Activated CD8-positive, alpha-beta memory T cell treated with anti-CD3 and anti-CD28 coated beads, Interleukin-2, amount 50 U/mL, for 4 hours (primary cell): ENCODE results near the gene DCC.

Source experiments
- DNase-seq: peaks from one replicate; pipeline ENCODE4 v3.0.0-alpha.2; 2020

Gene DCC

DNA sequence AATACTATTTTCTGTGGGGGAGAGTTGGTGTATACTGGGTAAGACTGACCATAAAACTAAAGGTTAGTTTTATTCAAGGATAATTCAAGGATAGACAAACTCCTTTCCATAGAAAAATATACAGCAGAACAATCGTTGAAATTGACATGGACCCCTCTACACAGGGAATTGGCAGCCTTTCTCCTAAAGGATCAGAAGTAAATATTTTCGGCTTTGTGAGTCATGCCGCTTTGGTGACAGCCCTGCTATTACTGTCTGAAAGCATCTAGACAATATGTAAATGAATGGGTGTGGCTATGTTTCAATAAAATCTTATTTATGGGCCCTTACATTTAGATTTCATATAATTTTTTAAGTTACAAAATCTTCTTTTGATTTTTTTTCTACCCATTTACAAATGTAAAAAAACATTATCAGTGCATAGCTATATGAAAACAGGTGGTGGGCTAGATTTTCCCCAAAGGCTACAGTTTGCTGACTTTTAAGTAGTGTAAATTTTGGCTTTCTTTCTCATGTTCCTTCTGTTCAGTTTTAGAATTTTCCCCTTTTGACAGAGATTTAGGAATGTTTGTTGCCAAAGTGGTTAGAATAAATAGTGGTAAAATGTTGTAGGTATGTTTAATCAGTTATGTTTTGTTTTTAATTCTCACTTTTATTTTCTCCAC is 270.6 kb downstream of the DCC start:
- DNase-seq: no peak

- DNase-seq: no peak
Observed at GRCh38 chr18:52612406-52612805, 272.4 kb downstream of the DCC start.

DNA sequence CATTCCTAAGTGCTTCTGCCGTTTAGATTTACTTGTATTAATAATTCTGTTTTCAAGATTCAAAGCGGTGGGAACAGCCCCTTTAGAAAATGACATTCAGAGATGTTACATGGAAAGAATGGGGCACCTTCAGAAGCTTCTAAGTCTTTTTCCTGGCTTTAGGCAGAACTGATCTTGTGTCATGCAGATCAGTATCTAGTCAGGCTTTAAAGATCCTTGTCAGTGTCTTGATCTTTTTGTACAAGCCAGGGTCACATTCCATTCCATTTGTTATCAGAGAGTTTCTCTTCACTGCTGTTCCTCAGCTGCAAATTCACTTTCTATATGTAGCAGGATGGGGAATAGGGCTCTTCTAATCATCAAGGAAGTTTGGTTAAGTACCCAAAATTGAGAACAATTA is 275.3 kb downstream of the DCC start:
- no peak for DNase-seq

- DNase-seq: no peak
Observed at GRCh38 chr18:52615943-52616342, 275.9 kb downstream of the DCC start.

- no peak for DNase-seq
Observed at GRCh38 chr18:52617931-52618330, 277.9 kb downstream of the DCC start.

- no peak for DNase-seq
Observed at GRCh38 chr18:52620926-52621439, 281.0 kb downstream of the DCC start.

DNA sequence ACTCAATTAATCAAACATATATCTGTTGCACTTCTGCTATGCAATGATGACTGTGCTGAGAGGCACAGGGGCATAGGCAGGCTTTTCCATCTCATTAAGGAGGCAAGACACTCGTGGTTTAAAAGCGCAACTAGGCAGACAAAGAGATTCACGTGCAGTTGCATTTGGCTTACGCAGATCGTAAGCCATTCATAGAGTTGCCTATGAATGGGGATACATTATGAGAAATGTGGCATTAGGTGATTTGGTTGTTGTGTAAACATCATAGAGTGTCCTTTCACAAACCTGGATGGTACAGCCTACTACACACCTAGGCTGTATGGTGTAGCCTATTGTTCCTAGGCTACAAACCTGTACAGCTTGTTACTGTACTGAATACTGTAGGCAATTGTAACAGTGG is 284.7 kb downstream of the DCC start:
- no peak for DNase-seq

DNA sequence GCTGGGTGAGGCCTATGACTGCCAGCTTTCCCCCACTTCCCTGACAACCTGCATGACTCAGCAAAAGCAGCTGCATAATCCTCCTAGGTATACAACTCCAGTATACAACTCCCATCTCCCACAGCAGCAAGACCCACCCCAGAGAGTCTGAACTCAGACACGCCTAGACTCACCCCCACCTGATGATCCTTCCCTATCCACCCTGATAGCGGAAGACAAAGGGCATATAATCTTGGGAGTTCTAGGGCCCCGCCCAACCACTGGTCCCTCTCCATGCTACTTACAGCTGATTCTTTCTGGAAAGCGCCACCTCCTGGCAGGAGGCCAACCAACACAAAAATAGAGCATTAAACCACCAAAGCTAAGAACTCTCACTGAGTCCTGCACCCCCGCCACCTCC is 296.5 kb downstream of the DCC start:
- no peak for DNase-seq

- no peak for DNase-seq
Observed at GRCh38 chr18:52648201-52648600, 308.2 kb downstream of the DCC start.

GRCh38 chr18:52652391-52652790 is 312.4 kb downstream of the DCC start:
- DNase-seq: no peak

DNA sequence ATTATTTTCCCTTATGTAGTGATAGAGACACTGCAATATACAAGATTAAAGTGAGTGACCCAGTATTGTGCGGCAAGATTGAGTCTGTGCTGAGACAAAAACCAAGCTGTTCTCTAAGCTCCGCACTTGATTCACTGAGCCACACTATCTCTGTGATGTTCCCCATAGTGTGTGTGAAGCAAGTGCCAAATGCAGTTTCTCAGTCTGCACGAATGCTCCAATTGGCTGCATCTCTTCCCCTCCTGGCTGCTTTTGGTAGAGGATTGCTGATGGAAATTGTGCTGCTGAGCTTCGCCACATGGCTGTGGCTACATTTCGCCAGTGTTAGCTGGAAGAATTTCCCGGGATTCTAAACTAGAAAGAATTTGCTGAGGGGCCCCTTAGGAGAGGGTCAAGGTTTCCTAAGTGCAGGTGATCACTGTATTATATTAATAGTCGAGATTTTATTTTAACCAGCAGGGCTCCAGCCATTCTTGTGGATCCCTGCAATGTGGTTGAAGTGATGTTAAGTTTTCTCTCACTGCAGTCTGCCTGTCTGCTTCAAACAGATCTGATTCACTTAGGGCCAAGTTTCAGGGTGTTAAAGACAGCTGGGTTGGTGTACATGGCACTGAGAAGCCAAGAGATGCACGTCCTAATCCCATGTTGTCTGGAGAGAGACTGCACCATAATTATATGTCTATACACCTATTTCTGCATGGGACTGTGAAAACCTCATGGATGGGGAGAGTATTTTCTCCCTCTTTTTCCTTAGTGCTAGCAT is 317.2 kb downstream of the DCC start:
- no peak for DNase-seq

DNA sequence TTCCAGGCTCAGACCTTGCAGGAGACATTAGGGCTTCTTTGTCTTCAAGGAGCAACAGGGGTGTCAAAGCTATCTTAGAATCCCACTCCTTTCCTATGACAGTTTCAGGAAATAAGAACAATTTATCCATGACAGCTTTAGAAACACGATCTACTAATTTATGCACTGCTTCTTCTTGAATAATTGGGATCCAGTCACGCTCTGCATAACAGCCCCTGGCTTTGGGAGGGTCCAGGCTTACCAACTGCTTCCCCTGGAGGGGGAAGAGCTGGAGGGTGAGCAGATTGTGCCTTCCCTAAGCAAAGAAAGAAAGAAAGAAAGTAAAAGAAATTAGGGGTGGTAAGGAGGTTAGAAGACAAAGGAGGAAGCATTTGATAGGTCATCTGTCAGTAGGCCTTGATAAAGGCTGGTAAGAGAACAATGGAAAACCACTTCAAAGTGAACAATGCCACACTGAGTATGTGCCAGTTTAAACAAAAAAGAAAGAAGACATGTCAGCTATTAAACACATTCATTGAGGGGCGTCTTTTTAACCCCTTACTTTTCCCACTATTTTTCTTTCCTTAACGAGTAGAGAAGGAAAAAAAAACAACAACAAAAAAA is 327.6 kb downstream of the DCC start:
- no peak for DNase-seq

DNA sequence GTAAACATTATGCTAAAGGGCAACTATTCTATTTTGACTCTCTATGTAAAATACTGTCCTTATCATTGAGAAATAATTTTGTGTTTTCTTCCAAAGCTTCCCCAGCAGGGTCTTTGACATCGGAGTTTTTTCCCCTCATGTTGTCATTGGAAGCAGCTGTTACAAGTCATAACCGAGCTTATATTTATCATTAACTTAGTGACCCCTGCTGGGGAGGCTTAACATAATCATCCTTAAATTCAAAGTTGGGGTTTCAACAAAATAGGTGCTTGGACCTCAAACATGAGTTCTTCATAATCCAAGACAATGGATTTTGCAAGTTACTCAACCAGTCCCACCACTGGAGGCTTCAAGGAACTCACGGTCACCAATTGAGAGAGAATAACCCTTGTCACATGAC is 330.9 kb downstream of the DCC start:
- no peak for DNase-seq

- no peak for DNase-seq
Observed at GRCh38 chr18:52678034-52678433, 338.0 kb downstream of the DCC start.

GRCh38 chr18:52678551-52678950 is 338.6 kb downstream of the DCC start:
- no peak for DNase-seq

GRCh38 chr18:52679354-52679753 is 339.4 kb downstream of the DCC start:
- no peak for DNase-seq

- no peak for DNase-seq
Observed at GRCh38 chr18:52682260-52682659, 342.3 kb downstream of the DCC start.

- DNase-seq: no peak
Observed at GRCh38 chr18:52685316-52685715, 345.3 kb downstream of the DCC start.

- no peak for DNase-seq
Observed at GRCh38 chr18:52691841-52692240, 351.8 kb downstream of the DCC start.

DNA sequence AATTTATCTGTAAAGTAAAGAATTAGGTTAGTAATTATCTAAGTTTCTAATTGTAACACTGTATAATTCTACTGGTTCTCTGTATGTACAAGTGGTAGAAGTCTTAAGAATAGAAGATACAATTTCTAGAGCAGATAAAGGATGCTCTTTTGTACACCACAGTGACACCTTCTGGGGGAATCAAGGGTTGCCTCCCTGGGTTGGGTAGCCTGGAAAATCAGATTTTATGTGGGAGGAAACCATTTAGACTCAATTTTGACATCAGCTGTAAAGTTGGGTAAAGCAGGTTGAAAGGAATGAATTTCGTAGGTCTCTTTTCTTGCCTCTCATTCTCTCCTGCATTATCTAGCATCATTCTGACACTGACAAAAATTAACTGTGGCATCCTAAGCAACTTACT is 354.8 kb downstream of the DCC start:
- no peak for DNase-seq

- DNase-seq: no peak
Observed at GRCh38 chr18:52700116-52700515, 360.1 kb downstream of the DCC start.

DNA sequence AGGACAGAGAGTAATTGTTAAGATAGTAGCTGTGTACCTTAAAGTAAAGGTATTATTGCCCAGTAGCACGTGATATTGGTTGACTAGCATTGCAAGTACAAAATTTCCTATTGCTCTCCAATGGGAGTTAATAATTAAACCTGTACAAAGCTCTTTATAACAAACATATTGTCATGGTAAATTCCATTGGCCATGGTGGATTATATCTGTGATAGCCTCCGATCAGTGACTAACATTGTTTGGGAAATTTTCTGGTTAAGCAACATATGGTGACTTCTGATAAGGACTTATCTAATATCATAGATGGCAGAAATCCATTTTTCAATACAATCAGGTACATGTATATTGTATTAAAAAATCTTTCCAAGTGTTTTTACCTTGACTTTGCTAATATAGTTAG is 360.8 kb downstream of the DCC start:
- no peak for DNase-seq

GRCh38 chr18:52701219-52701935 is 361.4 kb downstream of the DCC start:
- DNase-seq: no peak
